ENCODE results near the gene ENTHD1.
"Not testable (repeated sequence)": the region's sequence is repeated elsewhere in the genome, so short reads cannot be mapped to it uniquely, and the experiment has no call there.

Gene ENTHD1

DNA sequence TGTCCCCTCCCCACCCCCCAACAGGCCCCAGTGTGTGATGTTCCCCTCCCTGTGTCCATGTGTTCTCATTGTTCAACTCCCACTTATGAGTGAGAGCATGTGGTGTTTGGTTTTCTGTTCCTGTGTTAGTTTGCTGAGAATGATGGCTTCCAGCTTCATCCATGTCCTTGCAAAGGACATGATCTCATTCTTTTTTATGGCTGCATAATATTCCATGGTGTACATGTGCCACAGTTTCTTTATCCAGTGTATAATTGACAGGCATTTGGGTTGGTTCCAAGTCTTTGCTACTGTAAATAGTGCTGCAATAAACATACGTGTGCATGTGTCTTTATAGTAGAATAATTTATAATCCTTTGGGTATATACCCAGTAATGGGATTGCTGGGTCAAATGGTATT lies 159.5 kb downstream of the ENTHD1 start:
- DNase-seq = not testable (repeated sequence)

DNA sequence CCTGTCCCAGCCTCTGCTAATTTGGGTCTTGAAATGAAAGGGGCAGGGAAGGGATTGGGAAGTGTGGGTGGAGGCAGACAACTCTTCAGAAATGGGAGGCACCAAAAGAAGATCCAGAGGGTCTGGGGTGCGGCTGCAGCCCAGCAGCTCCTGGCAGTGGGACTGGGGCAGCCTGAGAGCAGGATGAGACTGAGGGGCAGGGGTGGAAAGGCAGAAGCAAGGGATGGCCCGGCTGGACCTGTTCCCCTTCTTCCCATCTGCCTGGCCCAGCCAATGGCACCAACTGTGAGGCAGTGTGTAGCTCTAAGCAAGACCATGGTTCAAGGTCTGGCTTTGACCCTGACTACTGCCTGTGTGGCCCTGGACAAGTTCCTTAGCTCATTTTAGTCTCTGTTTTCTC lies 160.4 kb downstream of the ENTHD1 start:
- no peak for DNase-seq

DNA sequence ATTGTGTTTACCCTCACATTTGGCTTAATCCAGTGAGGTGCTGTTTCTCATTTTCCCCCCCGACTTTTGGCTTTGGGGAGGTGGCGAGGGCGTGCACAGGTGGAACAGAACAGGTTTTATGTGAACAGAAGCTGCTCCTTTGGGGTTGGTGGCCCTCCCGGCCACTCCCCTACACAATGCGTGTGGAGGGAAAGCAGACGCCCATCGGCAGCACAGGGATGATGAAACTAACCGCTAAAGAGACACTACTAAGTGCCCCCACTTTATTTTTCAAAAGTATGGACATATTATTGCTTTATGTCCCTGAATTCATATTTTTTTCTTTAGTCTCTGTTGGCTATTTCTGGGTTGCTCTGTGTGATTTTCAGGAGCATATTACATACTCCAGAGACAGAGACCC lies 160.9 kb downstream of the ENTHD1 start:
- DNase-seq = no peak

GRCh38 chr22:39731881-39732555 lies 161.5 kb downstream of the ENTHD1 start:
- DNase-seq = no peak

DNA sequence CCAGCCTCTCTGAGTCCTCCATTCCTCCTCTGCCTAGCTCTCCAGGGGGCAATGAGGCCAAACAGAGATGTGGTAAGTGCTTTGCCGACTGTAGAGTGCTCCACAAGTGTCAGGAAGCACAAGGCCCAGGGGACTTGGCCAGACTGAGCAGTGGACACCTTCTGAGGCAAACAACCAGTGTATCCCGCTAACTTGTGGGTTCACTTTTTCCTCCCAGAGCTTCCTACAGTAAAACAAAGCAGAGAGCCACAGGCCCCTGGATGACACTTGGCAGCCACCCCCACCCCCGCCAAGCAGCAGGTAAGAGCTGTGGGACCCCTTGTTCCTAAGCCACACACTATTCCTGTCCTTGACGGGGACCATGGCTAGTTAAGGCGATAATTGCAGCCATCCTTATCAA lies 162.1 kb downstream of the ENTHD1 start:
- no peak for DNase-seq

DNA sequence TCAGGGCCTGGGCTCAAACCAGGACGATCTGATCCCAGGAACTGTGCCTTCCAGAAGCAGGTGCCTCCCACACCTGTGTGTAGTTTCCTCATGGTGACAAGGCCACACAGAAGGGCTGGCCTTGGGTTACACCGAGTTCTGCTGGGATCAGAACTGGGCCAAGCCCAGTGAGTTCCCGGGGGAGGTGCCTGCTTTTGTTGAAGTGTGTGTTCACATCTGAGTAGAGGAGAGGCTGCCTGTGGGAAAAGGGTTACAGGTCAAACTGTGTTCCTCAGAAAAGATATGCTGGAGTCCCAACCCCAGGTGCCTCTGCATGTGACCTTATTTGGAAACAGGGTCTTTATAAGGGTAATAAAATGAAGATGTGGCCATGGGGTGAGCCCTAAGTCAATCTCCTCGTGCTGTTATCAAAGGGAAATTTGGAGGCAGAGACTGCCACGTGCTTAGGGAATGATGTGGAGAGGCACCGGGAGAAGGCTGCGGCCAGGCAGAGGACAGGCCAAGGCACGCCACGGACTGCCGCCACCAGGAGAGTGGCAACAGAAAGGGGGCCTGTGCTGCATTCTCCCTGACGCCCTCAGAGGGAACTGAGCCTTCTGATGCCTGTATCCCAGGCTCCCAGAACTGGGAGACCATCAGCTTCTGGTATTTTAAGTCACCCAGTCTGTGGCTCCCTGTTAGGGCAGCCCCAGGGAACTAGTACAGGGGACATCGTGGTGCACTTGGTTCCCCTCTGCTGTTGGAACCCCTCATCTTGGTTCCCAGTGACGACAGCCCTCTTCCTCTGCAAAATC lies 164.2 kb downstream of the ENTHD1 start:
- DNase-seq = no peak

DNA sequence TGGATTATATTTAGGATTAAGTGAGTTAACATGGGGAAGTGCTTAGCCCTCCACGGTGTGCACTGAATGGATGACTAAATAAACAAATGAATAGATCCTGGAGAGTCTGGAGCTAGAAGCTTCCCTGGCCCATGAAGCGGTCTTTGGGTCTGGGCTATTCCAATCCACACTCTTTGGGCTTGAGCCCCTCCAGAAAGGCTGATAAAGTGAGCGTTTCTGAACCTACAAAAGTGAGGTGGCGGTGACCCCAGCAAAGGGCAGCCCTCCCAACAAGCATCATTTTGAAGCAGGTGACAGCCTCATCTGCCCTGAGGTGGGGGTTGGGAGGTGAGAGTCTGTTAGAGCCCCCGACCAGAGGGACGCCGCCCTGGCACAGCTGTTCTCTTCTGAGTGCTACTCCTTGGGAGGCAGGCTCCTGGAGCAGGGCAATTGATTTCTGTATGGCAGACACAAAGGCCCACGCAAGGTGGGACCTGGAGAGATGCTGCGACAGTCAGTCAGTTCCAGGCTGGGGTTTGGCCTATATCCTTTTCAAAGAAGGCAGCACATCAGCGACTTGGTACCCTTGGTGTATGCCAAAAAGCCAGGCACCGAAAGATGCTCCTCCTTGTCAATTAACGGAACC lies 165.2 kb downstream of the ENTHD1 start:
- DNase-seq = no peak

- DNase-seq = no peak
Observed at GRCh38 chr22:39727541-39727940, 166.0 kb downstream of the ENTHD1 start.

DNA sequence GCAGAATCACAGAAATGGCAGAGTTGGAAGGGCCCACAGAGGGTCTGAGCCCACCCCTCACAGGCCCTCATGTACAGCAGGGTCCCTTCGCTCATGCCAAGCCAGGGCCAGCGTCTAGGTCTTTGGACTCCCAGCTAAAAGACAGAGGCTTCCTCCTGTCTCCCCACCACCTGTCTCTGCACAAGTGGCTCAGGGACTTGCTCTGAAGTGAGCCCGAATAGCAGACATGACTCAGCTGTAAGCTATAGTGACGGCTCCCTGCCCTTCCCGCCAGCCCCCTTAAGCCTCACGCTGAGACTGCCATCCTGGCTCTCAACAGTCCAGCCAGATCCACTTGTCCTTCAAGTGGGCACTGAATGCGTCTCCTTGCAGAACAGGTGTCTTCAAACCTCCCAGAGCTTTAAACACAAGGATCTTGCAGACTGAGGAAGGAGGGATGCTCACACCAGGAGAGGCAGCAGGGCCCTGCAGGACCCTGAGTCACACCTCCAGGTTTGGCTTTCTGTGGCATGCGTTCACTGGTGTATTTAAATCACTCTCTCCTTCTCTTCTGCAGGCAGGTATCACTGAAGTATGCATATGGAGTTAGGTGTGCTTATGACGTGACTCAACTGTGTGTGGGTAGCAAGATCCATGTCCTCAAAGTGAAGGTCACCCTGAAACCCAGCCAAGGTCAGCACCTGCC lies 168.1 kb downstream of the ENTHD1 start:
- no peak for DNase-seq

GRCh38 chr22:39724857-39725256 lies 168.7 kb downstream of the ENTHD1 start:
- no peak for DNase-seq

DNA sequence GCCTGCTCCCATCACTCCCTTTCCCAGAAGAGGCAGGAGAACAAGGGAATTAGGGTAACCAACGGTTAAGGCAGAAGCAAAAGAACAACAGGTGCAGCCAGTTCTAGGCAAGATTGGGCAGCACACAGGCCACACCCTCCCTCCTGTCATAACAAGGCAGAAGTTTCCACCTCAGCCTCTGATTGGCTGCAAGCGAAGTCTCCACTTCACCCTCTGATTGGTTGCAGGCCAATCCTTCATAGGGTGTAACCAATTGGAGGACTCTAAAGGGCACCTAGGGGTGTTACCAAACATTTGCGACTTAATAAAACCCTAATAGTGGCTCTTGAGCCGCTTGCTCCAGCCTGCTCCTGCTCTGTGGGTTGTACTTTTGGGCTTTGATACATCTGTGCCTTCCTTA lies 169.2 kb downstream of the ENTHD1 start:
- DNase-seq = no peak

- DNase-seq = peak in 1 of 56 donors; percentile 6
Observed at GRCh38 chr22:39723899-39724351, 169.6 kb downstream of the ENTHD1 start.

- no peak for DNase-seq
Observed at GRCh38 chr22:39723463-39723862, 170.1 kb downstream of the ENTHD1 start.

- no peak for DNase-seq
Observed at GRCh38 chr22:39722501-39722900, 171.1 kb downstream of the ENTHD1 start.

- no peak for DNase-seq
Observed at GRCh38 chr22:39722032-39722325, 171.6 kb downstream of the ENTHD1 start.

GRCh38 chr22:39721206-39722031 lies 172.1 kb downstream of the ENTHD1 start:
- DNase-seq = peak in 1 of 56 donors; percentile 42

DNA sequence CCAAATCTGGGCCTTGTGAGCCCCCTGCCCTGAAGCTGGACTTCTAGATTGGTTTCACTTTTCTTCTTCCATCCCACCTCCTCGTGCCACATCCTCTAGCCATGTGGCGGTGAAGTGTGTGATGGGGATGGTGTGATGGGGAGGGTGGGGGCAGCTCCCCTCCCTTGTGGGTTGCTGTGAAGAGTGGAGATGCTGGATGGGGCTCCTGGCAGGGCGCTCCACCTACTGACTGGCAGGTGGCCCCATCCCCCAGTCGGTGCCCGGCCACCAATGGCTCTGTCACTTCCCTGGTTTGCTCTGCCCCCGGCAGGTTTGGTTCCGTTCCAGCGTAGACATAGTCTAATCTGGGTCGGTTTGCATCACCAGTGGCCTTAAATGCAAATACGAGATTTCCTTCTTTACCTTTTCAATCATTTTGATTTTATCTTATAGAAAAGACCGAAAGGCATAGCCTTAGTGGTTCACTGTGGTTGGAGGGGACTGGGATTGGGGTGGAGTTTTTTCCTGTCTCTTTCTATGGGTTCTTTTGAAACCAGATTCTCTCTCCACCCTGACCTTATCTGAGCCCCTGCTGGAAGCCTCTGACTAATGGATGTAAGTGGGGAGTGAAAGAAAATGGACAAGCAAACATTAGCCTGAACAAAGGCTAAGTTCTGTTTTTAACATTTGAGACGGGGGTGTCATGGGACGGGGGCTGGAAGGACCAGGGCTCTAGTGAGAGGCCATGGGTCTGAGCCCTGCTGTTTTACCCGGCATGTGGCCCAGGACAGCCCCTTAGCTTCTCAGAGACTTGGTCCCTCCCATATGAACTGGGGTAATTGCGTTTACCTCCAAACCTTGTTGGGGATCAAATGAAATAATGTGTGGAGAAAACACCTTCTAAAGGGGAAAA lies 173.8 kb downstream of the ENTHD1 start:
- DNase-seq = no peak

GRCh38 chr22:39718921-39719475 lies 174.6 kb downstream of the ENTHD1 start:
- DNase-seq = no peak

- no peak for DNase-seq
Observed at GRCh38 chr22:39718206-39718605, 175.4 kb downstream of the ENTHD1 start.

GRCh38 chr22:39717099-39717498 lies 176.5 kb downstream of the ENTHD1 start:
- peak in 10 of 56 donors; percentile 8 to 37 (median 14) for DNase-seq
